Activated CD4-positive, alpha-beta T cell treated with anti-CD3 and anti-CD28 coated beads for 36 hours (primary cell): ENCODE results near the gene C1orf185. TPM values are rescaled to one million over a fixed set of nuclear protein-coding genes. Genes with fewer than 3 reads are reported as not detected.
"Not testable (repeated sequence)": the region's sequence is repeated elsewhere in the genome, so short reads cannot be mapped to it uniquely, and the experiment has no call there.

Source experiments
- ATAC-seq: fragments of 200-7000 bp; cut with Tn5 transposase; one replicate; pipeline ENCODE4 v1.10.0; 2021; ENCODE audit warnings: mild to moderate bottlenecking, moderate library complexity
- CTCF ChIA-PET: fragments of 350-600 bp; sonication (Branson Sonifier 250); formaldehyde crosslinking; loops from one replicate; lab custom pipeline; 2021; ENCODE audit warnings: antibody characterized with exemption; lab: Charles Lee
- POLR2A ChIA-PET: fragments of 350-600 bp; sonication (Branson Sonifier 250); formaldehyde crosslinking; loops from one replicate; lab custom pipeline; 2021; ENCODE audit warnings: antibody characterized with exemption, inconsistent platforms; lab: Charles Lee
- DNase-seq: peaks from one replicate; pipeline ENCODE4 v3.0.0-alpha.2; 2020
- H3K27ac Mint-ChIP-seq: one replicate; pipeline ENCODE4 v1.8.0; 2021; ENCODE audit warnings: mixed read lengths
- H3K27me3 Mint-ChIP-seq: one replicate; pipeline ENCODE4 v1.8.0; 2021; ENCODE audit warnings: mixed read lengths
- H3K36me3 Mint-ChIP-seq: one replicate; pipeline ENCODE4 v1.8.0; 2021; ENCODE audit warnings: low read depth, mixed read lengths
- H3K4me1 Mint-ChIP-seq: one replicate; pipeline ENCODE4 v1.8.0; 2021; ENCODE audit warnings: mixed read lengths
- H3K4me3 Mint-ChIP-seq: one replicate; pipeline ENCODE4 v1.8.0; 2021; ENCODE audit warnings: mild to moderate bottlenecking, moderate library complexity, mixed read lengths
- H3K9me3 Mint-ChIP-seq: one replicate; pipeline ENCODE4 v1.8.0; 2021; ENCODE audit warnings: low read depth, mixed read lengths
- intact Hi-C, 2 experiments: fragments of 100-400 bp; cut with DNase I in 1 of 2; cut with micrococcal nuclease in 1 of 2; formaldehyde crosslinking; loops; one replicate each; pipeline versions ENCODE4 v1.14.2 to v1.15.1; 2022 to 2024; cut with DNase I, micrococcal nuclease
- total RNA-seq, 2 experiments: library from RNA; stranded (reverse); gene quantifications; one replicate each; pipeline ENCODE4 v1.2.3, GENCODE V29; 2021

The C1orf185 gene
- total RNA-seq, 2 experiments from 2014 or later: not detected

- H3K36me3 Mint-ChIP-seq, POLR2A ChIA-PET, DNase-seq, H3K4me1 Mint-ChIP-seq, intact Hi-C loops, ATAC-seq, H3K27ac Mint-ChIP-seq, CTCF ChIA-PET, H3K4me3 Mint-ChIP-seq: not testable (repeated sequence)
- Mint-ChIP-seq H3K9me3 (peaks cover 11% of the 10 kb centered on the region), H3K27me3 (peaks cover 19% of the 10 kb centered on the region)
Measured at GRCh38 chr1:51137696-51138095, 35.7 kb downstream of the C1orf185 start.

- DNase-seq: no peak
- Mint-ChIP-seq H3K27me3 (peaks cover 12% of the 10 kb centered on the region), H3K9me3 (no peaks in the 10 kb centered on the region), H3K27ac (no peak overlapping the region), H3K36me3 (no peaks in the 10 kb centered on the region), H3K4me1 (no peaks in the 10 kb centered on the region), H3K4me3 (no peak overlapping the region)
- intact Hi-C loops: no loop called here
- POLR2A ChIA-PET: no interaction called here
- CTCF ChIA-PET: interaction anchor here (1.3 to 1.5 kb wide), 2 partner anchors 49 to 52 kb away, joined by 3 read pairs; no protein-coding TSS in a partner anchor
- ATAC-seq: no peak
Measured at GRCh38 chr1:51139474-51139873, 37.4 kb downstream of the C1orf185 start.

- Mint-ChIP-seq H3K4me3 (no peak overlapping the region), H3K27ac (no peak overlapping the region), H3K9me3 (no peaks in the 10 kb centered on the region), H3K27me3 (peaks cover 8% of the 10 kb centered on the region), H3K4me1 (no peaks in the 10 kb centered on the region), H3K36me3 (no peaks in the 10 kb centered on the region)
- CTCF ChIA-PET: no interaction called here
- POLR2A ChIA-PET: no interaction called here
- ATAC-seq (no peak), DNase-seq (no peak)
- intact Hi-C loops: no loop called here
Measured at GRCh38 chr1:51147394-51147793, 45.4 kb downstream of the C1orf185 start.

- ChIA-PET CTCF (interaction anchor here (0.6 to 1.1 kb wide), 3 partner anchors 37 to 141 kb away, joined by 3 to 4 read pairs (median 3); no protein-coding TSS in a partner anchor), POLR2A (no interaction called here)
- H3K36me3 Mint-ChIP-seq: no peaks in the 10 kb centered on the region
- ATAC-seq (no peak), DNase-seq (no peak)
- peaks cover 6% of the 10 kb centered on the region for H3K4me1 Mint-ChIP-seq
- H3K9me3 Mint-ChIP-seq: peaks cover 10% of the 10 kb centered on the region
- intact Hi-C loops: no loop called here
- H3K27ac Mint-ChIP-seq: no peak overlapping the region
- H3K4me3 Mint-ChIP-seq: no peak overlapping the region
- peaks cover 7% of the 10 kb centered on the region for H3K27me3 Mint-ChIP-seq
Measured at GRCh38 chr1:51154776-51155175, 52.7 kb downstream of the C1orf185 start.

GRCh38 chr1:51156752-51157151, 54.7 kb downstream of the C1orf185 start:
- Mint-ChIP-seq H3K36me3 (no peaks in the 10 kb centered on the region), H3K9me3 (peaks cover 10% of the 10 kb centered on the region), H3K27me3 (peaks cover 7% of the 10 kb centered on the region), H3K4me3 (no peak overlapping the region), H3K4me1 (peaks cover 6% of the 10 kb centered on the region), H3K27ac (peak overlapping the region; percentile 24)
- ChIA-PET CTCF (interaction anchor here (0.7 kb wide), 1 partner anchor 194 kb away, joined by 3 read pairs; no protein-coding TSS in a partner anchor), POLR2A (no interaction called here)
- intact Hi-C loops: no loop called here
- peak; percentile 39 for ATAC-seq
- DNase-seq: no peak

GRCh38 chr1:51157395-51157794, 55.4 kb downstream of the C1orf185 start:
- intact Hi-C loops: no loop called here
- peaks cover 6% of the 10 kb centered on the region for H3K4me1 Mint-ChIP-seq
- ATAC-seq (no peak), DNase-seq (no peak)
- ChIA-PET CTCF (interaction anchor here (0.6 kb wide), 1 partner anchor 503 kb away, joined by 3 read pairs; no protein-coding TSS in a partner anchor), POLR2A (no interaction called here)
- no peak overlapping the region for H3K4me3 Mint-ChIP-seq
- peaks cover 10% of the 10 kb centered on the region for H3K9me3 Mint-ChIP-seq
- H3K36me3 Mint-ChIP-seq: no peaks in the 10 kb centered on the region
- H3K27ac Mint-ChIP-seq: no peak overlapping the region
- peaks cover 7% of the 10 kb centered on the region for H3K27me3 Mint-ChIP-seq

GRCh38 chr1:51158263-51158662, 56.2 kb downstream of the C1orf185 start:
- ChIA-PET CTCF (interaction anchor here (0.7 to 1.6 kb wide), 4 partner anchors 14 to 33 kb away, joined by 3 to 7 read pairs (median 4); no protein-coding TSS in a partner anchor), POLR2A (no interaction called here)
- Mint-ChIP-seq H3K27me3 (peaks cover 7% of the 10 kb centered on the region), H3K4me3 (no peak overlapping the region), H3K9me3 (peaks cover 10% of the 10 kb centered on the region), H3K36me3 (no peaks in the 10 kb centered on the region), H3K27ac (no peak overlapping the region), H3K4me1 (peaks cover 6% of the 10 kb centered on the region)
- ATAC-seq (no peak), DNase-seq (no peak)
- intact Hi-C loops: no loop called here

- intact Hi-C loops, H3K27ac Mint-ChIP-seq, DNase-seq, ATAC-seq, CTCF ChIA-PET, H3K4me1 Mint-ChIP-seq, POLR2A ChIA-PET, H3K27me3 Mint-ChIP-seq, H3K4me3 Mint-ChIP-seq, H3K36me3 Mint-ChIP-seq, H3K9me3 Mint-ChIP-seq: not testable (repeated sequence)
Measured at GRCh38 chr1:51162560-51162959, 60.5 kb downstream of the C1orf185 start.

GRCh38 chr1:51165540-51165939, 63.5 kb downstream of the C1orf185 start:
- ChIA-PET POLR2A (no interaction called here), CTCF (no interaction called here)
- H3K4me1 Mint-ChIP-seq: no peaks in the 10 kb centered on the region
- no peaks in the 10 kb centered on the region for H3K36me3 Mint-ChIP-seq
- no peak overlapping the region for H3K27ac Mint-ChIP-seq
- no peaks in the 10 kb centered on the region for H3K9me3 Mint-ChIP-seq
- H3K27me3 Mint-ChIP-seq: no peaks in the 10 kb centered on the region
- ATAC-seq (no peak), DNase-seq (no peak)
- no peak overlapping the region for H3K4me3 Mint-ChIP-seq
- intact Hi-C loops: no loop called here

GRCh38 chr1:51168266-51168845, 66.3 kb downstream of the C1orf185 start:
- no peak for ATAC-seq
- peaks cover 2% of the 10 kb centered on the region for H3K4me1 Mint-ChIP-seq
- no peak overlapping the region for H3K4me3 Mint-ChIP-seq
- no peak overlapping the region for H3K27ac Mint-ChIP-seq
- intact Hi-C loops: no loop called here
- no peaks in the 10 kb centered on the region for H3K9me3 Mint-ChIP-seq
- ChIA-PET POLR2A (interaction anchor here (0.5 kb wide), 1 partner anchor 16 kb away, joined by 3 read pairs; no protein-coding TSS in a partner anchor), CTCF (interaction anchor here (0.7 to 2.0 kb wide), 3 partner anchors 11 to 23 kb away, joined by 3 to 6 read pairs (median 6); no protein-coding TSS in a partner anchor)
- no peaks in the 10 kb centered on the region for H3K36me3 Mint-ChIP-seq
- no peak for DNase-seq
- H3K27me3 Mint-ChIP-seq: peaks cover 3% of the 10 kb centered on the region

- no peak for ATAC-seq
- no peak for DNase-seq
- Mint-ChIP-seq H3K4me3 (no peak overlapping the region), H3K27me3 (peaks cover 5% of the 10 kb centered on the region), H3K4me1 (peaks cover 2% of the 10 kb centered on the region), H3K36me3 (no peaks in the 10 kb centered on the region), H3K27ac (no peak overlapping the region), H3K9me3 (no peaks in the 10 kb centered on the region)
- POLR2A ChIA-PET: no interaction called here
- intact Hi-C loops: no loop called here
- CTCF ChIA-PET: interaction anchor here (0.7 to 2.0 kb wide), 2 partner anchors 11 to 20 kb away, joined by 3 to 6 read pairs; no protein-coding TSS in a partner anchor
Measured at GRCh38 chr1:51168936-51169335, 66.9 kb downstream of the C1orf185 start.

- Mint-ChIP-seq H3K4me3 (no peak overlapping the region), H3K4me1 (peaks cover 2% of the 10 kb centered on the region), H3K27me3 (peaks cover 9% of the 10 kb centered on the region), H3K9me3 (no peaks in the 10 kb centered on the region), H3K27ac (no peak overlapping the region), H3K36me3 (no peaks in the 10 kb centered on the region)
- ChIA-PET POLR2A (no interaction called here), CTCF (interaction anchor here (0.7 kb wide), 1 partner anchor 1065 kb away, joined by 3 read pairs; no protein-coding TSS in a partner anchor)
- ATAC-seq (peak; percentile 26), DNase-seq (no peak)
- intact Hi-C loops: no loop called here
Measured at GRCh38 chr1:51170342-51170741, 68.3 kb downstream of the C1orf185 start.
